HG03175 (cell line): ENCODE measurements around the gene KCNA10.

Experiments
- ATAC-seq: cut with Tn5 transposase; IDR thresholded peaks from one replicate; pipeline ENCODE4 v1.9.1; 2021; ENCODE audit warnings: mild to moderate bottlenecking, moderate library complexity; ENCODE audit not compliant: unreplicated experiment

KCNA10 gene

DNA sequence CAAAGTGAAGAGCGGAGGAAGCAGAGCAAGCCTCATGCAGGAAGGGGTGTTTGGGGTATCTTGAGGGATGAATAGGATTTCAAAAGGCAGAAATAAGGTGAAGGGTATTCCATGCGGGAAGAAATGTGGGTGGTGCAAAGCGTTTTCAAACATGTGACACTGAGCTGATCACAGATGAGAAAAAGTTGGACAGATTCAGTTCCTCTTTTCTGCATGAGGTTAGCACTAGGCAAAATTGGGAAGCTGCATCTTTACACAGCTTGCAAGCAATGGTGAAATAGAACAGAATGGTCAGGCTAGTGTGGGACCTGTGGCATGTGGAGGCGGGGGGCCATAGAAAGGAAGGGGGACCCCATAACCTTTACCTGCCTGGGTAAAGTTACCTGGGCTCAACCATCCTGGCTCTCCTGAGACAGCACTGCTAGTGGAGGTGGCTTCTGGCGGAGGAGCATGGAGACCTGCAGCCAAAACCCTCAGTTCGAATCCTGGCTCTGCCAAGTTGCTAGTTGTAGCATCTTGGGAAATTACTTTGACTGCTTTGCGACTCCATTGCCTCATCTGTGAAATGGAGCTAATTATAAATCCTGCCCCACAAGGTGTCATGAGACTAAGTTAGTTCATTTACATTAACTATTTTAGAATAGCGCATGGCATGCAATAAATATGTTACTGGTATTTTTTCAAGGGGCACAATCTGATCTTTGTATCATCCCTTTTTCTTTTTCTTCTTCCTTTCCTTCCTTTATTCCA lies 16.4 kb downstream of the KCNA10 start:
- no peak for ATAC-seq

DNA sequence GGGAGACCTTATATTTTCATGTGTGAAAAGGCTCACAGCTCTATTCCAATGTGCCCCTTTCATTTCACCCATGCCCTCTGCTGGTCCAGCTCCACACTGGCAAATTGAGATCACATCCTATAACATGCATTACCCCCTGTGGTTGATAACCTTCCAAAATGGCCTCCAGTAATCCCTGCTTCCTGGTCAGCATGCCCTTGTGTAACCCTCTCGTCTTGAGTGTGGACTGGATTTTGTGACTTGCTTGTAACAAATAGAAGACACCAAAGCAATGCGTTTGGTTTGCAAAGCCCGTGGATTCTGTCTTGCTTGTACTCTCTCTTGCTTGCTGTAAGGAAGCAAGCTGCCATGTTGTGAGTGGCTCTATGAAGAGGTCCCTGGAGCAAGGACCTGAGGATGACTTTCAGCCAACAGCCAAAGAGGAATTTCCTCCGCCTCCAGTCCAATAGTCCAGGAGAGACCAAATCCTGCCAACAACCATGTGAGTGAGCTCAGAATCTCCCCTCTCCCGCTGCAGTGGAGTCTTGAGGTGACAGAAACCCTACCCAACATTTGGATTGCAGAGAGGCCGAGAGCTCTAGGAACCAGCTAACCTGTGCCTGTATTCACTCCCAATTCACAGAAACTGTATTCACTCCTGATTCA lies 17.4 kb downstream of the KCNA10 start:
- no peak for ATAC-seq

DNA sequence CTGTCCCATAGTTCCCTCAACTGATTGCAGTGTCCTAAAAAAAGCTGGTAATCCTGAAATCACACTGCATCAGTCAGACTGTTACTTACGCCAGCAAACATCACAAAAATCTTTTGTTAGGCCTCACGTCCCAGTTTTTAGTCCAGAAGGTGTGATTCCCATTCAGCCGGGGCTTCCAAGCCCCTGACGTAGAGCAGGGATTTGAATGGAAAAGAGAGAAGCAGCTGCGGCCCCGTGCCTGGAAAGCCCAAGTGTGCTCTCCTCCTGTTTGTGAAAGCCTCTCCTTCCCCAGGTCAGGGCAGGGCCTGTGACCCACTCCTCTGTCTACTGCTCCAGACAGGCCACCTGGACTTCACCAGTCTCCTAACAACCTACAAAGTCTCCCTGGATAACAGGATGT lies 20.7 kb downstream of the KCNA10 start:
- no peak for ATAC-seq

DNA sequence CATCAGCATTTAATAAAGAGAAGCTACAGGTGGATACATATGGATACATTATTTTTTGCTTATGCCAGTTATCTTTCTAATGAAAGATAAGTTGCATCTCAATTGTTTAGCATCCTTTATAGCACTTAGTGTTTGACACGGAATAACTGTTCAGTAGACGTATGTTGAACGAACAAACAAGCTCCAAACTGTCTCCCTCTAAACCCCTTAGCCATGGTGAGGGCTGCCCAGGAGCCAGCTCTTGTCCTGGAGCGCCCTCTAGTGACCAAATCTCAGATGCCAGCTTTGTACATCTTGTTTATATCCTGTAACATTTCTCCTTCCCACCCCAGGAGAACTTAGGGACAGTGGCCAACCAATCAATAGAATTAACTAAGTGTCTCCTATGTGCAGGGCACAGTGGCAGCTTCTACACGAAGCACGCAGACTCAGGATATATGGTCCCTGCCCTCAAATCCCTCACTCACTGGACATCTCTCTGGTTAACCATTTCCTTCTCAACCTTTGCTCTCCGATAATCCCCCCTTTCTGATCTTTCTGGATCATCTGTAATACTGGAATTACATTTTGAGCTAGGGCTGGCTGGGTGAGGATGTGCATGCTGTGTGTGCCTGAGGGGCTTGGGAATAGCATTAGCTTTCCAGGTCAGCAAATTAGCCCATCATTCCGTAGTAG lies 22.9 kb downstream of the KCNA10 start:
- ATAC-seq, result no peak

DNA sequence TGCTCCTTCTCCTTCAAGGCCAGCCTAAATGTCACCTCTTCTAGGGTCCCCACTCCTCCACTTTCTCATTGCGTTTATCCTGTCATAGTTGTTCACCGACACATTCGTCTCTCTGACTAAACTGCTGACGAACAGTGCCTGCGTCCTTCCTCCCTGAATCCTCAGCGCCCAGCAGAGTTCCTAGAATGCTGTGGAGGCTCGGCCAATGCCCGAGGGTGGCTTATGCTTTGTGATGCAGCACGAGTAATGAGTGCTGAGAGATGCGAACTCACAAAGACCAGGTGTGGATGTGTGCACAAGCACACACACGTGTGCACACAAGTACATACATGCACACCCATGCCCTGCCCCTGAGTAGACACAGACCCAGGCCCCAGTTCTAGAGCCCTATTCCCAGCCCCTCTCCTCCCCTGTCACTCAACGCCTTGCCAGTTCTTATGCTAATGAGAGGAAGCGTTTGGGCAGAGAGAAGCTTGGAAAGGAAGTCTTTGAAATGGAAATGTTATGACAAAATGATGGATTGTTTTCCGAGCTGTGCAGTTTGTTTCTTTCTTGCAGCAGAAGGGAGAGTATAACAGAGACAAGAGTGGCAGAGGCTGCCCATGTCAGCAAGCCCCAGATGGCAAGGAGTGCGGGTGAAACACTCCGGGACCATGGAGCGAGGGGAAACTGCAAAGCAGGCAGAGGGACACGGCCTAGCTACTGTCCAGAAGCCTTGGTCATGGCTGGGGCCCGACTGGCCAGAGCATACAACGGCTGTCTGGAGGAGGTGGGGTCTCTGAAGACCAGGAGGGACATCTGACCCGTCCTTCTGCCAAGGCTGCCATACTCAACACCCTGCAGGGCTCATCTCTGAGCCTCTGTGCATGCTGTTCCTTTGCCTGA lies 24.2 kb downstream of the KCNA10 start:
- ATAC-seq, result no peak

DNA sequence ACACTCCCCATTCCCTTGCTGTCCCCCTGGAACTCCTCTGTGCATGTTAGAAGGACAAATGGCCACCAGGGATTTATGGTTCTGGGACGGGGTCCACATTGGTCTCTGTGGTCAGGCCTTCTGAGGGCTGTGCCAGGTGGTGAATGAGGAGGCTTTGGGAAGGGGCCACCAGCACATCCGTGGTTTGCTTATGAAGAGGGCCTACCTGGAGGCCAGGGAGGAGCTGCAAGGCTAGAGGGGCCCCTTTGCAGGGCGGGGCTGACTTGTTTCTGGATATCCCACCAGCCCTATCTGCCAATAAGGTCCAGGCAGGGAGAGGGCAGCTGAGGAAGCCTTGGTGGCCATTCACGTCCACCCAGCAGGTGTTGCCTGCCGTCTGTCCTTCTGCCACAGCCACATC lies 24.9 kb downstream of the KCNA10 start:
- no peak for ATAC-seq

DNA sequence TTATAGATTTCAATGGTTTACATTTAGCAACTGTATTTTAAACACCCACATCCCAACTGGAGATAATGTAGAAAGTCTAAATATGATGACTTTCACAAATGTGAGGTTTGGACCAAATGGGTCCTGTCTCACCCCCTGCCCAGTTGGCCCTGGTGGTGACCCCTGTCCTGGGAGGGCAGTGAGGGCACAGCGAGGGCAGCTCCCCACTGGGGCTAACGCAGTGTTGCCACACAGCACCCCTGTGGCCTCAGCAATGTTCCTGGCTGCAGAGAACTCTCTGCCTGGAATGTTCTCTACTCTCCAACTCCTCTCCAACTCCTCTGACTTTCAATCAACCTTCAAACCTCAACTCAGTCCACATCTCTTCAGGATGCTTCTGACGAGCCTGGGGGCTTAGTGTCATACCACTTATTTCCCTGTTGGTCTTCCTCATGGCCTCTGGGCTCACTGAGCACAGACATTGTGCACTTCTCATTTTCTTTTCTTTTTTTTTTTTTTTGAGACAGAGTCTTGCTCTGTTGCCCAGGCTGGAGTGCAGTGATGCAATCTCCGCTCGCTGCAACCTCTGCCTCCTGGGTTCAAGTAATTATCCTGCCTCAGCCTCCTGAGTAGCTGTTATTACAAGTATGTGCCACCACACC lies 25.8 kb downstream of the KCNA10 start:
- no peak for ATAC-seq

DNA sequence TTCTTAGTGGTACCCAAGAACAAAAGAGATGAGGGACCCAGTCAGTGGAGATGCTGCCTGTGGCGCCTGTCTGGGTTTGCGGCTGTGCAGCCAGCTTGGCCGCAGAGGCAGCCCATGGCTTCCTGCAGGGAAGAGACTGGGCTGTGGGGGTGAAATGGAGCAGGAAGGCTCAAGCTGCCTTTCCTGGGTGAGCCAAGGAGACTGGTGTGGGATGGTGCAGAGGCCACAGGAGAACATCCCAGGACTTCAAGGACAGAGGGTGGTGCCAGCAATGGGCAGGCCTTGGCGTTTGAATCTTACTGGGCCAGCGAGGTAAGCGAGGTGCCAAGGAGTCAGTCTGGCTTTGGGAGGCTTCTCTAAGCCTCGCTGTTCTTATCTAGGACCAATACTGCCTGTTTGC lies 26.4 kb downstream of the KCNA10 start:
- ATAC-seq, result no peak

DNA sequence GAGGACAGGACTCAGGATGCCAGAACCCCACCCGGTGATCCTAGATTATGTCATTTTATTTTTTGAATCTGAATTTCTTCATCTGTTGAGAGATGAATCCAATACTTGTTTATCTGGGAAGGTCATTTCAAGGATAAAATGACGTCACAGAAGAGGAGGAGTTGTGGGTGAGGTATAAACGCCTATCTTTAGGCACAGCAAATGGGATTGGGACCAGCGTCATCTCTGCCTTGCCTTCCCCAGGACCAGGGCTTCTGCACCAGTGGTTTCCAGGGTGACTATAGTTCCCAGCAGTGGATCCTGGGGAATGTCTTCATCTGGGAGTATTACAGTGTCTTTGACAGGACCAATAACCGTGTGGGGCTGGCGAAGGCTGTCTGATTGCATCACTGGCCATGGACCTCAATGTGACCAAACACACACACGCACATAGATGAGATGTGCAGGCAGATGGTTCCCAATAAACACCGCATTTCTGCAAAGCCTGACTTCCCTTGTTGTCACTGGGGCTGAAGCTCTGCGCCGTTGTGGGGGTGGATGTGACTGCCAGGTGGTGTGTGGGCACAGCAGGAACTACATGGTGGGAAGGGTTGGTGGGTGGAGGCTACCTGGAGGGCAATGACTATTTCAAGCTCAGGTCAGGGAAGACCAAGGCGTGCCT lies 28.1 kb downstream of the KCNA10 start:
- ATAC-seq, result no peak

DNA sequence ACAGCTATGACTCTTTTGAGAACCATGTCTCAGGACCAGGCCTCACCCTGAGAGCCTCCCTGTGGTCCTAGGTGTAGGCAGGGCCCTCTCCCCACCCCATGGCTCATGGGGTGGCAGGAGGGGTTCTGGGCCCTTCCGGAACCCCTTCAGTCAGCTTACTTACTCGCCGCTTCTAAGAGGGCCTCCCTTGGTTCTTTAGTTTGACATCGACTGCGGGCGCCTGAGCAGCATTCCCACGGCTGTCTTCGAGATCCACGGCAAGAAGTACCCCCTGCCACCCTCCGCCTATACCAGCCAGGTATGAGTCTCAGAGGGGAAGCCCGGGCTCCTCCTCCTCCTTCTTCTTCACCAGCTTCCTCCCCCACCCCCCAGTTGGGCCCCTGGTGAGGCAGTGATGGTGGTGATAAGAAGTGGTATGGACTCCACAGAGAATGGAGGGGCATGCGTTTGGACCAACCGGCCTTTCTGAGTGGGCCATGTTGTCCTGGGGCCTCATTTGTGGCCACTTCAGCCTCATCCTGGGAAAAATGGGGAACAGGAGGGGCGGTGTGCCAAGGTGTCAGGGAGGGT lies 28.9 kb downstream of the KCNA10 start:
- ATAC-seq, result no peak

DNA sequence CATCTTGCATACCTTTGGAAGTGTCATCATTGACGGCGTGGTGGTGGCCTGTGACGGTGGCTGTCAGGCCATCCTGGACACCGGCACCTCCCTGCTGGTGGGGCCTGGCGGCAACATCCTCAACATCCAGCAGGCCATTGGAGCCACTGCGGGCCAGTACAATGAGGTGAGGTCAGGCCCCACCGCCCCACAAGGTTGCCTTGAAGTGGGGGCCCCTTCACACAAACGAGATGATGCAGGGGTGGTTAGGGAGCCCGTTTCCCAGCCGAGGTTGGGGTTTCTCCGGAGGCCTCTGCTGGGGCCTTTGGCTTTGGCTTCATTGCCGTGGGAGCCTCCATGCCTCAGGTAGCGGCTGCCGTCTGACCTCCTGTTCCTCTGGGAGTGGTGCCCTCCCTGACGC lies 29.6 kb downstream of the KCNA10 start:
- ATAC-seq, result no peak

DNA sequence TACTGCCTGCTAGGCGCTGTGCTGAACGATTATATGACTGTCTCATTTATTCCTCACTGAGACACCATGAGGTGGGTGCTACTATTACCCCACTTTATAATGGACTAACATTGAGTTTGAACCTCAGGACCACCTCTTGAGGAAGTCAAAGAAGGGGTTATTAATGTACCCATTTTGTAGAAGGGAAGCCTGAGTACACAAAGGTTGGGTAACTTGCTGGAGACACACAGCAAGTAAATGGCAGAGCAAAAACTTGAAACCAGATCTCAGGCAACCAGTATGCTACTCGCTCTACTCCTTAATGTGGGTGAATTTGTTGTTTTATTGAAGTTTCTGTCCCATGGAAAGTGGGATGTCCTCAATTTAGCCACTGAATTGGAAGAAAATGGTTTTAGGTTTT lies 30.1 kb downstream of the KCNA10 start:
- no peak for ATAC-seq

DNA sequence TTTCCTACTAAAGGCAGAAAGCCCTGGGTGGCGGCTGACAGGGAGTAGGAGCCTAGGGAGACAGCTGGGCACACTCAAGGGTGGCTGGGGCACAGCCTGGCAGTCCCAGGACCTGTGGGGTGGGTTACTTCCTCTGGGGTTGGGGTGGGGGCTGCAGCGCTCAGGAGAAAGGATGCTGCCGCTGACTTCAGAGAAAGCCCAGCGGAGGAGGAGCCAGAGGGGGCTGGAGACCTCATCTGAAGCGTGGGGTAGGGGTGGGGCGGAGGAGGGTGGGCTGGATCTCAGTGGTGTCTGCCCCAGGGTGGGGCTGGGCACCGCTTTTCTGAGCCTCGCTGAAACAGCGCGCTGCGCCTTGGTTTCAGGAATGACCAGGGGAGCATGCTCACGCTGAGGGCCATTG lies 30.8 kb downstream of the KCNA10 start:
- ATAC-seq, result no peak

DNA sequence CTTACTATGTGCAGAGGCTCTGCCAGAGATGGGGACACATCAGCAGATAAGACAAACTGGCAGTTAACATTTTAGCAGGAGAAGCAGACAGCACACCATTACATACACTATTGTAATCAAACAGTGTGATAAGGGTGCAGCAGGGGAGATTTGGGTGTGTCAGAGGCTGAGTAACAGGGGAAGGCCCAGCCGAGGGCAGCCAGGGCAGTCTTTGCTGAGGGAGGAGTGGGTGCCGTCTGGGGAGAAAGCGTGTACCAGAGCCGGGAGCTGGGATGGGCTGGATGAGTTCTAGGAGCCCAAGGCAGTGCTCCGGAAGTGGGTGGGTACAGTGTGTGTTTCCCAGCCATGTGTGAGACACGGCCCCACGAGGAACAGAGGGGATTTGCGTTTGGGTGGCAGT lies 31.2 kb downstream of the KCNA10 start:
- no peak for ATAC-seq

DNA sequence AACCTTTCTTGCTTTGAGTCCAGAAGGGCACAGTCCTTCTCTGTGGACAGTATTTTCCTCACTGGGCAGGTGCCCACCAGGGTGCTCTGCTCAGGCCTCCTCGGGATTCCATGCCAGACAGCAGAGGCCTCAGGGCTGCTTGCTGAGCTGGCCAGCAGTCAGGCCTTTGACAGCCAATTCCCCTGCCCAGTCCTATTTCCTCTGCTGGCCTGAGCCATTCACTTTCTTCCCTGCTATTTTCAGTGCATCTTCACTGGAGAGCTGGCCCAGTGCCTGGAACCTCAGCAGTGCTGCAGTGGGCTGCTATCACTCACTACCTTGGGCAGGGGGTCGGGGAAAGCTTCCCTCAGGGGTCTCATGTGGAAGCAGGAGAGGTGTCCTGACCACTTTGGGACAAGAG lies 33.2 kb downstream of the KCNA10 start:
- no peak for ATAC-seq

DNA sequence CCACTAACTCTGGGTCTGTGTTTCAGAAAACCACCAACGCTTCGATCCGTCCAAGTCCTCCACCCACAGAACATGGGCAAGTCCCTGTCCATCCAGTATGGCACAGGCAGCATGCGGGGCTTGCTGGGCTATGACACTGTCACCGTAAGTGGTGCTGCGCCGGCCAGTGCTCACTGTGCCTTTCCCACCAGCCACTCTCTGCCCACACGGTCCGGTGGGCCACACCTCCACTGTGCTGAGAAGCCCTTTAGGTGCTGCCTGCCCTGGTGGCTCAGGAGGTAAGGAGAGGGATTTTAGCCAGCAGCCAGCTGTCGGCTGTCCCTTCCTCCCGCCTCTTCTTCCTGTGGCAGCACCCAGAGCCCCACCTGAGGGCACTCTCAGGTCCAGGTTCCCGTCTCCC lies 34.2 kb downstream of the KCNA10 start:
- ATAC-seq, result no peak

DNA sequence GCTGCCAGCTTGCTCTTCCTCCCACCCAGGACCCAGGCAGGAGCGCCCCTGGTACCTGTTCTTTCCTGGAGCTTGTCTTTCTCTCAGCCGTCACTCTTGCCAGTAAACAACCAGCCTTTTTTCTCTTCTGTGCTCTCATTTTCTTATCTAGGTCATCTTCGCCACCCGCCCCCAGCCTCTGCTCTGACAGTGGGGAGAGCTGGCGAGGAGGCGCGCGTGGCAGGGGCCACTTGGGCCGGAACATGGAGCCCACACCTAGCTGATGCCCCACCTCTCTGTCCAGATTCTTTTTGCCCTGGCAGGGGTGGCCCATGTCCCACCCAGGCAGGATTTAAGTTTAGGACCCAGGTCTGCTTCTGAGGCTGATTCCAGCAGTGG lies 35.7 kb downstream of the KCNA10 start:
- ATAC-seq, result no peak

DNA sequence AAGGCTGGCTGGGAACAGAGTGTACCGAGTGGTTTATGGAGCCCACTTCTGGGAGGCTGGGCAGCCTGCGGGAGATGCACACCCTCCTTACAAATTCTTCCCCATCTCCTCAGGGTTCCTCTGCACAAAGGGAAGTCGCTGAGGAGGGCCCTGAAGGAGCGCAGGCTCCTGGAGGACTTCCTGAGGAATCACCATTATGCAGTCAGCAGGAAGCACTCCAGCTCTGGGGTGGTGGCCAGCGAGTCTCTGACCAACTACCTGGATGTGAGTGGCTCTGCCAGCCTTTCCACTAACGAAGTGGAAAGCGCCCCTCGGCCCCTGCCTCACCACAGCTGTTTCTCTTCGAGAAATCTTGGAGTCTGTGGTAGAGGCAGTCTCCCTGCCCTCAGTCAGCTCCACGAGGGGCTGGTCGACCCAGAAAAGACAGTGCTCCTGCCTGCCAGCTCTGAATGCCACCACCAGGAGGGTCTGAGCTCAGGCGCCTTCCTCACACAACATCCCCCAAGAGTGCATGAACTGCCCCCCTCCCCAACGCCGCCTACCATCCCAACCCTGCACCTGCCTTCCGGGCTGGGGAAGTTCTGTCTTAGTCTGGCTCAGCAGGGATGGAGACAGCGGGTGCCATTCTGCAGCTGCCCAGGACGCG lies 36.2 kb downstream of the KCNA10 start:
- ATAC-seq, result no peak

DNA sequence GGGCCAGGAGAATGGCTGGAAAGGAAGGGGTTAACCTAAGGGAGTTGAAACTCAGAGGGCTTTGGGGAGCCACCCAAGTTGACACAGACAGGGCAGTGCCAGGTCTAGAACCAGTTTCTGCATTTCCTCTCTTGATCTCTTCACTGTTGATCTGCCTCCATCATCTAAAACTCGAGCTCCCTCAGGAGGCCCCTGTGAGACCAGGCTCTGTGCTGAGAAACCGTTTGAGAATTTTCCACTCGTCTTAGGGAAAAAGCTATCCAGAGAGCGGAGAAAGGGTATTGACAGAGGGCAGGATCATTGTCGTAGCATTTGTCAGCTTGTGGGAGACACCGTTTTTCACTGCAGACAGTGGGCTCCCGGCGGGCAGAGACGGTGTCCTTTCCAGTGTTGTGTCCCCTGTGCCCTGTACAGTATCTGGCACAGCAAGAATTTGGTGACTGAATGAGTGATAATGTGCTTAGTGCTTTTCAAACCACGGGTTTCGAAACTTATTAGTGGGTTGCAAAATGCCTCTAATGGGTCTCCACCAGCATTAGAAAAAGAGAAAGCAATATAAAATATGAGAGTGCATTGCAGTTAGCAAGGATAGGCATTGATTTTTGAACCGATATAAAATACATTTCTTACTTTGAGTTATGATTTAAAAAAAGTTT lies 36.9 kb downstream of the KCNA10 start:
- no peak for ATAC-seq
